Pancreas (tissue), 10 donors: ENCODE results near the gene NR0B2. TPM values are rescaled to one million over a fixed set of nuclear protein-coding genes. Genes with fewer than 3 reads are reported as not detected.
A peak's percentile ranks its signal among the peaks of the same experiment; 100 is the strongest.
"Not testable (repeated sequence)": the region's sequence is repeated elsewhere in the genome, so short reads cannot be mapped to it uniquely, and the experiment has no call there.

Experiments
- ATAC-seq, 4 donors: fragments of 200-7000 bp; cut with Tn5 transposase; one replicate each; pipeline versions ENCODE4 v1.8.0 to v1.9.1; 2020; ENCODE audit warnings: mild to moderate bottlenecking in 4 of 4, moderate library complexity in 4 of 4
- DNase-seq, 6 donors: peaks; one replicate each; pipeline ENCODE4 v3.0.0-alpha.2; 2020
- FAIRE-seq: peaks from 2 replicates; lab custom pipeline; 2012; peaks lifted over from hg19 to GRCh38; lab: Jason Lieb, UNC
- H3K27ac ChIP-seq, 4 donors: fragments of 200-600 bp; sonication (generic); 1 replicate in 3 of 4; 2 replicates in 1 of 4; pipeline versions ENCODE4 v1.5.0 to v1.8.0; 2020
- H3K27me3 ChIP-seq, 4 donors: fragments of 200-600 bp; one replicate each; pipeline ENCODE4 v1.8.0; 2021
- H3K36me3 ChIP-seq, 3 donors: fragments of 200-600 bp; sonication (generic) in 1 of 3; one replicate each; pipeline versions ENCODE4 v1.5.0 to v1.8.0; 2020 to 2021
- H3K4me1 ChIP-seq, 3 donors: fragments of 200-600 bp; one replicate each; pipeline ENCODE4 v1.8.0; 2021
- H3K4me3 ChIP-seq, 4 donors: fragments of 200-600 bp; sonication (generic) in 2 of 4; one replicate each; pipeline versions ENCODE4 v1.5.0 to v1.8.0; 2020 to 2021
- H3K9me3 ChIP-seq, 4 donors: fragments of 200-600 bp; one replicate each; pipeline ENCODE4 v1.8.0; 2021
- whole genome bisulfite sequencing, 2 donors: extraction: QIAGEN DNeasy Blood & Tissue Kit; methylation state at CpG; one replicate each; pipeline ENCODE4 v1.1.7; 2013; 5-methylcytosine and 5-hydroxymethylcytosine counted together
- intact Hi-C, 3 donors: fragments of 100-400 bp; cut with DNase I; formaldehyde crosslinking; loops; one replicate each; pipeline versions ENCODE4 v1.11.1 to v1.14.2; 2022
- polyA plus RNA-seq, 2 donors: library from polyadenylated mRNA; stranded (reverse); fragments of 200-250 nt; gene quantifications; one replicate each; pipeline ENCODE4 v1.2.3, GENCODE V29; 2013
- total RNA-seq, 6 donors: library from RNA; stranded (reverse); fragmentation: NEBNext Ultra II Directional in 4 of 6; extraction: Animal tissue kit (Norgen Biotek cat#: 25700) in 4 of 6; gene quantifications; one replicate each; pipeline versions ENCODE4 v1.2.1 to v1.2.4, GENCODE V29; 2021 to 2023
- TF ChIP-seq, protein P1 (sequence below), 4 donors: fragments of 200-600 bp; sonication (generic) in 3 of 4; IDR thresholded peaks; one replicate each; pipeline versions ENCODE4 v1.5.0 to v1.8.0; 2021; ENCODE audit warnings: antibody characterized with exemption in 4 of 4
- donor health status: healthy with polysubstance abuse.
- donor health status: DM: no; HTN: no; CAD: no; lungs with moderate emphysema.
- donor health status: DM: no; HTN: no; CAD: no.
- donor health status: control.
- donor health status: control.
- donor health status: Bipolar disorder and iron deficiency.
- donor health status: DM: yes; HTN: yes; CAD: no.
- donor health status: DM: no; HTN: no; CAD: no.
- donor health status: DM: no; HTN: no; CAD: no.
- donor health status: DM: yes; HTN: yes; CAD: no.

The NR0B2 gene
- total and polyA plus RNA-seq, 8 donors, result 7.5 to 37.5 (median 15.5) TPM

GRCh38 chr1:26889551-26890466 is 24.0 kb downstream of the NR0B2 start, which contains the start of gene GPN2:
Gene GPN2, minus strand, starts transcription at chr1:26890283. Its CDS starts 187 bp downstream, at chr1:26890096.
- TF ChIP-seq, protein P1, sequence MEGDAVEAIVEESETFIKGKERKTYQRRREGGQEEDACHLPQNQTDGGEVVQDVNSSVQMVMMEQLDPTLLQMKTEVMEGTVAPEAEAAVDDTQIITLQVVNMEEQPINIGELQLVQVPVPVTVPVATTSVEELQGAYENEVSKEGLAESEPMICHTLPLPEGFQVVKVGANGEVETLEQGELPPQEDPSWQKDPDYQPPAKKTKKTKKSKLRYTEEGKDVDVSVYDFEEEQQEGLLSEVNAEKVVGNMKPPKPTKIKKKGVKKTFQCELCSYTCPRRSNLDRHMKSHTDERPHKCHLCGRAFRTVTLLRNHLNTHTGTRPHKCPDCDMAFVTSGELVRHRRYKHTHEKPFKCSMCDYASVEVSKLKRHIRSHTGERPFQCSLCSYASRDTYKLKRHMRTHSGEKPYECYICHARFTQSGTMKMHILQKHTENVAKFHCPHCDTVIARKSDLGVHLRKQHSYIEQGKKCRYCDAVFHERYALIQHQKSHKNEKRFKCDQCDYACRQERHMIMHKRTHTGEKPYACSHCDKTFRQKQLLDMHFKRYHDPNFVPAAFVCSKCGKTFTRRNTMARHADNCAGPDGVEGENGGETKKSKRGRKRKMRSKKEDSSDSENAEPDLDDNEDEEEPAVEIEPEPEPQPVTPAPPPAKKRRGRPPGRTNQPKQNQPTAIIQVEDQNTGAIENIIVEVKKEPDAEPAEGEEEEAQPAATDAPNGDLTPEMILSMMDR (IDR thresholded peaks at IDR 0.05), result no peak
- H3K36me3 ChIP-seq, result peaks cover 5 to 35% (median 13%) of the 10 kb centered on the region in 3 donors
- H3K27ac ChIP-seq, result peak within 1 kb of the TSS; percentile 83 to 96 (median 88)
- no peaks in the 10 kb centered on the region for H3K27me3 ChIP-seq
- H3K4me3 ChIP-seq, result peak within 1 kb of the TSS; percentile 82 to 97 (median 94)
- no peak for FAIRE-seq
- peaks cover 6 to 8% (median 8%) of the 10 kb centered on the region in 3 donors for H3K4me1 ChIP-seq
- intact Hi-C loops, result no loop called here
- WGBS, 2 donors, result 1% methylated on average over 89 of the region's 89 CpGs
- no peaks in the 10 kb centered on the region for H3K9me3 ChIP-seq
- ATAC-seq, result peak; percentile 96 to 97 (median 96)
- peak; percentile 77 to 91 (median 79) for DNase-seq

GRCh38 chr1:26888231-26888630 is 25.5 kb downstream of the NR0B2 start:
- no peak for ATAC-seq
- FAIRE-seq, result no peak
- Histone ChIP-seq H3K4me1 (peaks cover 6 to 8% (median 8%) of the 10 kb centered on the region in 3 donors), H3K36me3 (peaks cover 5 to 51% (median 28%) of the 10 kb centered on the region in 3 donors), H3K27me3 (no peaks in the 10 kb centered on the region), H3K9me3 (no peaks in the 10 kb centered on the region), H3K4me3 (no peak overlapping the region), H3K27ac (no peak overlapping the region)
- WGBS, 2 donors, result 92 to 95% methylated on average over 1 of the region's 1 CpG
- TF ChIP-seq, protein P1 (IDR thresholded peaks at IDR 0.05), result no peak
- intact Hi-C loops, result no loop called here
- no peak for DNase-seq

DNA sequence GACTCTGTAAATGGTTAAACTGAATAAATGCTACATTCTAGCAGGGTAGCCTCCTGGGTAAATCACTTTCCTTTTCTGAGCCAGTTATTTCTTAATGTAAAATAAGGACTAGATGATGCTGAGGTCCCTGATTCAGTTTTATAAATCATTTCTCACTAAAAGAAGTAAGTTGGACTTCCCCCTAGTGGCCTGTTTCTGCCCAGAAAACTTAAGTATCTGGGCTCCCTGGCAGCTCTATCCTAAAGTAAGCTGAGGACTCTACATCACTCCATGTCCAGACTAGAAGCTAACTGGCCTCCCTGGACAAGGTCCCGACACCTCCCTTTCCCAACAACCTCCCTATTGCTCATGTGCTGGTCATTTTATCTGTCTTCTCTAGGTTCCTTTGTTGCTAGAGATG is 26.6 kb downstream of the NR0B2 start:
- FAIRE-seq (no peak), DNase-seq (no peak)
- H3K36me3 ChIP-seq, result peaks cover 13 to 51% (median 39%) of the 10 kb centered on the region in 3 donors

DNA sequence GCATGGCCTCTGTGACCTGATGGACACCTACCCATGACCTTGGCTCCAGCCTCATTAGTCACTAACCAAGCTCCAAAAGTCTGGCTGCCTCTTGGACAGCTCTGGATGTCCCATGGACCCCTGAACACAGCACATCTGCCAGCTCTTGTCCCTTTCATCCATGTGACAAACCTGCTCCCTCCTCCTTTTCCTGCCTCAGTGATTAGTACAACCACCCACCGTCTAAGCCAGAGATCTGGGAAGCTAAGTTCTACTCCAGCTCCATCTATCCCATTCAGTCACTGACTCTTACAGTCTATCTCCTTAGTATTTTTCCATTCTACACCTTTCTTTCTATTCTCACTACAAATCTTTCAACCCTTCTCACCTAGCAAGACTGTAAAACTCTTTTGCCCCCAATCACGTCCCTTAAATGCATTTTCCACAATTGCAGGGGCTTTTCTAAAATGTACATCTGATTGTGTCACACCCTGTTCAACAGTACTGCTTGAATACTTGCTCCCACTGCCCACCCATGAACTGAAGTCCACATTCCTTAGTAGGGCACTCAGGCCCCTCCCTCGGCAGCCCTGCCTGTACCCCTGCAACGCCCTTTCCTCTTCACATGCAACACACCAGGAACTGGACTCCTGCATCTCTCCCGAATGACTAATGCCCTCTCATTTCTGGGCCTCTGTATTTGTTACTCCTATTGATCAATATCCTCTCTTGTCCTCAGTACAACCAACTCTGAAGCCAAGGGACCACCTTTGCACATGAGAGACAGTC is 30.9 kb downstream of the NR0B2 start:
- Histone ChIP-seq H3K27me3 (no peaks in the 10 kb centered on the region), H3K4me3 (no peak overlapping the region), H3K4me1 (no peaks in the 10 kb centered on the region), H3K9me3 (no peaks in the 10 kb centered on the region), H3K36me3 (peaks cover 13 to 65% (median 54%) of the 10 kb centered on the region in 3 donors), H3K27ac (no peak overlapping the region)
- WGBS, 2 donors, result 84 to 93% methylated on average over 5 of the region's 5 CpGs
- no peak for ATAC-seq
- intact Hi-C loops, result loop anchor here in 1 of 3 donors (5.0 kb wide), 1 partner anchor 281 kb away; no protein-coding TSS in a partner anchor
- no peak for FAIRE-seq
- DNase-seq, result no peak
- TF ChIP-seq, protein P1 (IDR thresholded peaks at IDR 0.05), result no peak

More for the DNA sequence above, 26.6 kb downstream of the NR0B2 start:
- WGBS, 2 donors, result 60 to 73% methylated on average over 1 of the region's 1 CpG
- no peak overlapping the region for H3K4me3 ChIP-seq
- peaks cover 6 to 8% (median 8%) of the 10 kb centered on the region in 3 donors for H3K4me1 ChIP-seq
- TF ChIP-seq, protein P1 (IDR thresholded peaks at IDR 0.05), result peak; percentile 16 to 32 (median 26)
- ATAC-seq, result no peak
- intact Hi-C loops, result no loop called here
- no peaks in the 10 kb centered on the region for H3K9me3 ChIP-seq
- no peaks in the 10 kb centered on the region for H3K27me3 ChIP-seq
- H3K27ac ChIP-seq, result no peak overlapping the region

GRCh38 chr1:26881611-26882010 is 32.2 kb downstream of the NR0B2 start:
- H3K27me3 ChIP-seq, DNase-seq: not testable (repeated sequence)

More at GRCh38 chr1:26881611-26882010, 32.2 kb downstream of the NR0B2 start:
- 70 to 72% methylated on average over 6 of the region's 6 CpGs for WGBS, 2 donors
- not testable (repeated sequence) for H3K27ac ChIP-seq, H3K9me3 ChIP-seq, H3K4me3 ChIP-seq, FAIRE-seq, ATAC-seq, H3K4me1 ChIP-seq
- H3K36me3 ChIP-seq, result peaks cover 13 to 58% (median 53%) of the 10 kb centered on the region in 3 donors
- intact Hi-C loops, result loop anchor here in 1 of 3 donors (5.0 kb wide), 1 partner anchor 279 kb away; no protein-coding TSS in a partner anchor
